ENCODE results near the gene PRRX1. TPM values are rescaled to one million over a fixed set of nuclear protein-coding genes. Genes with fewer than 3 reads are reported as not detected.

Gene PRRX1
- total RNA-seq, 1 donor from 2014 or later, result 74.7 TPM

DNA sequence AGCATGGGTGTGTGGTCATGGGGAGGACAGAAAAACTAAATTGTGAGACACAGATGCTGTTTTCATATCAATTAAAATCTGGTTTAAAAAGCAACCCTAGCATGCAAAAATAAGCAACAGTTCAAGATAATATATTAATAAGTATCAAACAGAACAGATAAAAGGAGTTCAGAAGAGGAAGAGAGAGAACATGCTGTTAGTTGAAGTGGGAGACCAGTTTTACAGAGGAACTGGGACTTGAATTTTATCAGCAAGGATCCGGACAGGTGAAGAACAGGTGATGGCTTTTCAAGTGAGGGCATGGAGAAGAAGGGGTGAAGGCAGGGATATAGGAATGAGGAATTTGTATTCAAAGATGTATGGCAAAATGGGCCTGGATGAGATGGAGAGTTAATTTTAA, 75.9 kb downstream of the PRRX1 start:
- TF ChIP-seq, protein P1, sequence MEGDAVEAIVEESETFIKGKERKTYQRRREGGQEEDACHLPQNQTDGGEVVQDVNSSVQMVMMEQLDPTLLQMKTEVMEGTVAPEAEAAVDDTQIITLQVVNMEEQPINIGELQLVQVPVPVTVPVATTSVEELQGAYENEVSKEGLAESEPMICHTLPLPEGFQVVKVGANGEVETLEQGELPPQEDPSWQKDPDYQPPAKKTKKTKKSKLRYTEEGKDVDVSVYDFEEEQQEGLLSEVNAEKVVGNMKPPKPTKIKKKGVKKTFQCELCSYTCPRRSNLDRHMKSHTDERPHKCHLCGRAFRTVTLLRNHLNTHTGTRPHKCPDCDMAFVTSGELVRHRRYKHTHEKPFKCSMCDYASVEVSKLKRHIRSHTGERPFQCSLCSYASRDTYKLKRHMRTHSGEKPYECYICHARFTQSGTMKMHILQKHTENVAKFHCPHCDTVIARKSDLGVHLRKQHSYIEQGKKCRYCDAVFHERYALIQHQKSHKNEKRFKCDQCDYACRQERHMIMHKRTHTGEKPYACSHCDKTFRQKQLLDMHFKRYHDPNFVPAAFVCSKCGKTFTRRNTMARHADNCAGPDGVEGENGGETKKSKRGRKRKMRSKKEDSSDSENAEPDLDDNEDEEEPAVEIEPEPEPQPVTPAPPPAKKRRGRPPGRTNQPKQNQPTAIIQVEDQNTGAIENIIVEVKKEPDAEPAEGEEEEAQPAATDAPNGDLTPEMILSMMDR (IDR thresholded peaks at IDR 0.05; ENCODE audit: borderline replicate concordance), result no peak
- H3K4me3 ChIP-seq, result no peak overlapping the region
- intact Hi-C loops (cut with micrococcal nuclease), result no loop called here

DNA sequence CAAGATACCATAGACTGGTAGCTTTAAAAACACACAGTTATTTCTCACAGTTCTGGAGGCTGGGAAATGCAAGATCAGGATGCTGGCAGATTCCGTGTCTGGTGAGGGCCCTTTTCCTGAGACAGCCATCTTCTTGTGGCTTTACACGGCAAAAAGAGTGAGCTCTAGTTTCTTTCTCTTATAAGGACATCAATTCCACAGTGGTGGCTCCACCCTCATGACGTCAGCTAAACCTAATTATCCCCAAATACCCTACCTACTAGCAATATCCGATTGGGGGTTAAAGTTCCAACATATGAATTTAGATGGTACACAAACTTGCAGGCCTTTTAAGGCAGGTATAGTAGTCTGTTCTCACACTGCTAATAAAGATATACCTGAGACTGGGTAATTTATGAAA, 77.7 kb downstream of the PRRX1 start:
- Histone ChIP-seq H3K27me3 (ENCODE audit: low read depth) (no peaks in the 10 kb centered on the region), H3K36me3 (peaks cover 2% of the 10 kb centered on the region), H3K27ac (replicated peaks) (no peak overlapping the region), H3K9me3 (replicated peaks) (peaks cover 3% of the 10 kb centered on the region), H3K4me3 (no peak overlapping the region), H3K4me1 (no peaks in the 10 kb centered on the region)
- intact Hi-C loops (cut with micrococcal nuclease), result no loop called here
- no peak for DNase-seq
- TF ChIP-seq, protein P1 (IDR thresholded peaks at IDR 0.05; ENCODE audit: borderline replicate concordance), result no peak

More for the DNA sequence above, 75.9 kb downstream of the PRRX1 start:
- H3K27me3 ChIP-seq (ENCODE audit: low read depth), result no peaks in the 10 kb centered on the region
- peaks cover 4% of the 10 kb centered on the region for H3K36me3 ChIP-seq
- H3K27ac ChIP-seq (replicated peaks), result no peak overlapping the region
- peaks cover 3% of the 10 kb centered on the region for H3K9me3 ChIP-seq (replicated peaks)
- no peak for DNase-seq
- H3K4me1 ChIP-seq, result peaks cover 14% of the 10 kb centered on the region

DNA sequence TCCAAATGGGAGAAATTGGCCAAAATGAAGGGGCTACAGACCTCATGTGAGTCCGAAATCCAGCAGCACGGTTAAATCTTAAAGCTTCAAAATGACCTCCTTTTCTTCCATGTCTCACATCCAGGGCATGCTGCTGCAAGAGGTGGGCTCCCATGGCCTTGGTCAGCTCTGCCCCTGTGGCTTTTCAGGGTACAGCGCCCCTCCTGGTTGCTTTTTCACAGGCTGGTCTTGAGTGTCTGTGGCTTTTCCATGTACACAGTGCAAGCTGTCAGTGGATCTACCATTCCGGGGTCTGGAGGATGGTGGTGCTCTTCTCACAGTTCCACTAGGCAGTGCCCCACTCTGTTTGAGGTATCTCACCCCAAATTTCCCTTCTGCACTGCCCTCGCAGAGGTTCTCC, 78.7 kb downstream of the PRRX1 start:
- intact Hi-C loops (cut with micrococcal nuclease), result no loop called here
- H3K4me3 ChIP-seq, result no peak overlapping the region

DNA sequence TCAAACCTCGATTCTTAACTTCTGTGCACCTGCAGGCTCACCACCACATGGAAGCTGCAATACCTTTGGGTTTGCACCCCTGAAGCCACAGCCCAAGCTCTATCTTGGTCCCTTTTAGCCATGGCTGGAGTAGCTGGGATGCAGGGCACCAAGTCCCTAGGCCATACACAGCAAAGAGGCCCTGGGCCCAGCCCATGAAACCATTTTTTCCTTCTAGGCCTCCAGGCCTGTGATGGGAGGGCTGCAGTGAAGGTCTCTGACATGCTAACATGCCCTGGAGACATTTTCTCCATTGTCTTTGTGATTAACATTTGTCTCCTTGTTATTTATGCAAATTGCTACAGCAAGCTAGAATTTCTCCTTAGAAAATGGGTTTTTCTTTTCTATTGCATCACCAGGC, 79.2 kb downstream of the PRRX1 start:
- Histone ChIP-seq H3K4me3 (no peak overlapping the region), H3K27me3 (ENCODE audit: low read depth) (no peaks in the 10 kb centered on the region), H3K4me1 (no peaks in the 10 kb centered on the region), H3K36me3 (no peaks in the 10 kb centered on the region), H3K27ac (replicated peaks) (no peak overlapping the region), H3K9me3 (replicated peaks) (peaks cover 3% of the 10 kb centered on the region)
- TF ChIP-seq, protein P1 (IDR thresholded peaks at IDR 0.05; ENCODE audit: borderline replicate concordance), result no peak
- intact Hi-C loops (cut with micrococcal nuclease), result no loop called here
- DNase-seq, result no peak

More for the DNA sequence above, 78.7 kb downstream of the PRRX1 start:
- H3K36me3 ChIP-seq, result no peaks in the 10 kb centered on the region
- H3K27me3 ChIP-seq (ENCODE audit: low read depth), result no peaks in the 10 kb centered on the region
- DNase-seq, result no peak
- H3K27ac ChIP-seq (replicated peaks), result no peak overlapping the region
- TF ChIP-seq, protein P1 (IDR thresholded peaks at IDR 0.05; ENCODE audit: borderline replicate concordance), result no peak
- H3K9me3 ChIP-seq (replicated peaks), result peaks cover 3% of the 10 kb centered on the region
- H3K4me1 ChIP-seq, result no peaks in the 10 kb centered on the region

DNA sequence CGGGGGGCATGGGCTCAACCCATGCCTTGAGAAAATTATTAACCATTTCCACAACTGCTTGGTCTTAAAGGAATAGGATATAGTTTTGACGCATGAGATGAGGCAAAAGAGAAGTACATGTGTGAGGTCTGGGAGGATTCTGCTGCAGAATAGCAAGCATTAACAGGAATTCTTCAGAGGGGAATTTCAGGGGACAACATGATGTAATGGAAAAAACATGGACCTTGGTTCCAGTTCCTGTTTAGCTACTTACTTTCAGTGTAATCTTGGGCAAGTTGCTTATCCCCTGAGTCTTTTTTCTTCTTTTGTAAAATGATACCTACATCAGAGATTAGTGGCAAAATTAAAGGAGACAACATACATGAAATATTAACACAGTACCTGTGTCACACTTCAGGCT, 85.6 kb downstream of the PRRX1 start:
- TF ChIP-seq, protein P1 (IDR thresholded peaks at IDR 0.05; ENCODE audit: borderline replicate concordance), result no peak
- Histone ChIP-seq H3K27ac (replicated peaks) (no peak overlapping the region), H3K27me3 (ENCODE audit: low read depth) (no peaks in the 10 kb centered on the region), H3K36me3 (no peaks in the 10 kb centered on the region), H3K4me1 (no peaks in the 10 kb centered on the region), H3K9me3 (replicated peaks) (no peaks in the 10 kb centered on the region), H3K4me3 (no peak overlapping the region)
- intact Hi-C loops (cut with micrococcal nuclease), result no loop called here
- DNase-seq, result no peak

DNA sequence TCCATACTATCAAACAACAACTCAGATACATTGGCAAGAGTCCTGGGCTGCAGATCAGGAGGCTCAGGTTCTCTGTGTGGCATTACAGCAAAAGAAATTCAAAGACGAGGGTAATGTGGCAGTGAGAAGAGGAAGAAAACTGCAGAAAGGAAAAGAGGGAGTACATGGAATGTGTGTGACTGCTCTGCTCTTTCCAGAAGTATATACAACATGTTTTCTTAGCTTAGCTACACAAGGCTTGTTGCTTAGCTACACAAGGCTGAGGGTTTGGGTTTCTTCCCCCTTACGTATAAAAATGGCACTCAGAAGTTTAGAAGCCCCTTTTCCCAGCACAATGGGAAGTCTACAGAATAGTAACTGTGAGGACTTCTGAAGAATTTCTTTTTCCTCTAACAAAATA, 86.0 kb downstream of the PRRX1 start:
- no peak for DNase-seq
- TF ChIP-seq, protein P1 (IDR thresholded peaks at IDR 0.05; ENCODE audit: borderline replicate concordance), result no peak
- Histone ChIP-seq H3K4me1 (no peaks in the 10 kb centered on the region), H3K27me3 (ENCODE audit: low read depth) (no peaks in the 10 kb centered on the region), H3K27ac (replicated peaks) (no peak overlapping the region), H3K36me3 (no peaks in the 10 kb centered on the region), H3K9me3 (replicated peaks) (no peaks in the 10 kb centered on the region), H3K4me3 (no peak overlapping the region)
- intact Hi-C loops (cut with micrococcal nuclease), result no loop called here
